Common myeloid progenitor, CD34-positive (primary cell): Measurements from ENCODE around the gene LINGO3.
"Not testable (repeated sequence)": the region's sequence is repeated elsewhere in the genome, so short reads cannot be mapped to it uniquely, and the experiment has no call there.

Experiments
- CTCF ChIA-PET: fragments of 350-600 bp; sonication (Branson Sonifier 250); formaldehyde crosslinking; loops from one replicate; lab custom pipeline; 2021; ENCODE audit warnings: antibody characterized with exemption; lab: Charles Lee
- POLR2A ChIA-PET: fragments of 350-600 bp; sonication (Branson Sonifier 250); formaldehyde crosslinking; loops from one replicate; lab custom pipeline; 2021; ENCODE audit warnings: antibody characterized with exemption; lab: Charles Lee
- DNase-seq, 3 donors: peaks; one replicate each; pipeline versions ENCODE4 v3.0.0 to v3.0.0-alpha.2; 2013
- H3K27ac ChIP-seq, 2 experiments: 1 replicate in 1 of 2; 2 replicates in 1 of 2; pipeline ENCODE4 v1.7.0; 2013; ENCODE audit warnings: inconsistent platforms in 2 of 2, low read length in 2 of 2, mild to moderate bottlenecking in 2 of 2, low read depth in 1 of 2, moderate library complexity in 1 of 2; ENCODE audit not compliant: severe bottlenecking in 2 of 2, insufficient read depth in 1 of 2, poor library complexity in 1 of 2
- H3K27me3 ChIP-seq, 5 experiments: replicated peaks in 2 of 5; 1 replicate in 3 of 5; 2 replicates in 2 of 5; pipeline versions ENCODE4 v1.6.1 to v1.7.0; 2013; ENCODE audit warnings: low read length in 4 of 5, mild to moderate bottlenecking in 2 of 5, moderate library complexity in 2 of 5, inconsistent platforms in 1 of 5; ENCODE audit not compliant: insufficient read depth in 5 of 5, control insufficient read depth in 4 of 5
- H3K36me3 ChIP-seq, 4 experiments: 1 replicate in 2 of 4; 2 replicates in 2 of 4; pipeline versions ENCODE4 v1.6.1 to v1.7.0; 2013; ENCODE audit warnings: low read length in 3 of 4, control low read depth in 1 of 4, mild to moderate bottlenecking in 1 of 4; ENCODE audit not compliant: control insufficient read depth in 4 of 4, insufficient read depth in 4 of 4
- H3K4me1 ChIP-seq, 4 experiments: 1 replicate in 3 of 4; 2 replicates in 1 of 4; pipeline versions ENCODE4 v1.6.1 to v1.7.1; 2013; ENCODE audit warnings: low read length in 3 of 4, mild to moderate bottlenecking in 3 of 4, control low read depth in 1 of 4, inconsistent platforms in 1 of 4, moderate library complexity in 1 of 4; ENCODE audit not compliant: control insufficient read depth in 4 of 4, insufficient read depth in 4 of 4; ENCODE audit errors: control extremely low read depth in 1 of 4
- H3K4me3 ChIP-seq, 7 experiments: 1 replicate in 4 of 7; 2 replicates in 3 of 7; pipeline versions ENCODE4 v1.5.1 to v1.7.0; 2013; ENCODE audit warnings: mild to moderate bottlenecking in 7 of 7, low read length in 6 of 7, moderate library complexity in 6 of 7, inconsistent platforms in 2 of 7, low read depth in 2 of 7, control low read depth in 1 of 7; ENCODE audit not compliant: insufficient read depth in 4 of 7, control insufficient read depth in 1 of 7; ENCODE audit errors: extremely low read depth in 1 of 7
- H3K9me3 ChIP-seq, 5 experiments: 1 replicate in 4 of 5; 2 replicates in 1 of 5; pipeline versions ENCODE4 v1.6.1 to v1.7.1; 2013; ENCODE audit warnings: low read length in 4 of 5, mild to moderate bottlenecking in 2 of 5, inconsistent platforms in 1 of 5, low read depth in 1 of 5, moderate library complexity in 1 of 5; ENCODE audit not compliant: control insufficient read depth in 4 of 5, insufficient read depth in 2 of 5; ENCODE audit errors: control extremely low read depth in 1 of 5
- WGBS: methylation state at CpG from one replicate; pipeline ENCODE4 v1.1.5; 2013; ENCODE audit not compliant: insufficient coverage; 5-methylcytosine and 5-hydroxymethylcytosine counted together

The LINGO3 gene

GRCh38 chr19:2282062-2282861, 25.7 kb downstream of the LINGO3 start, which contains the start of gene PEAK3:
PEAK3 (minus strand) TSS chr19:2282175; CDS start chr19:2280931, 1,244 bp downstream.
- Histone ChIP-seq H3K36me3 (peaks cover 0 to 1% (median 0%) of the 10 kb centered on the region in 4 experiments), H3K4me3 (peak within 1 kb of the TSS in 6 of 7 experiments; percentile 19 to 67 (median 54)), H3K4me1 (peaks cover 0 to 40% (median 28%) of the 10 kb centered on the region in 4 experiments), H3K27me3 (no peaks in the 10 kb centered on the region), H3K27ac (no peak within 1 kb of the TSS), H3K9me3 (no peaks in the 10 kb centered on the region)
- CTCF ChIA-PET, result interaction anchor here (1.0 to 1.5 kb wide), 4 partner anchors 8 to 112 kb away, joined by 3 to 4 read pairs (median 3); no protein-coding TSS in a partner anchor
- WGBS, result 9% methylated on average over 34 of the region's 41 CpGs
- POLR2A ChIA-PET, result interaction anchor here (0.5 to 1.4 kb wide), 6 partner anchors 14 to 145 kb away, joined by 3 to 5 read pairs (median 3); partner anchors contain the start of gene TIMM13
- peak in 2 of 3 donors; percentile 74 to 83 for DNase-seq

- H3K9me3 ChIP-seq, H3K27ac ChIP-seq, DNase-seq, H3K36me3 ChIP-seq, H3K27me3 ChIP-seq: not testable (repeated sequence)
- ChIA-PET POLR2A (interaction anchor here (0.7 to 1.3 kb wide), 3 partner anchors 18 to 146 kb away, joined by 3 to 5 read pairs (median 4); partner anchors contain the start of gene TIMM13), CTCF (interaction anchor here (1.0 kb wide), 2 partner anchors 8 to 113 kb away, joined by 3 read pairs; no protein-coding TSS in a partner anchor)
- 0% methylated on average over 9 of the region's 16 CpGs for WGBS
- Histone ChIP-seq H3K4me3 (peak overlapping the region in 6 of 7 experiments; percentile 19 to 67 (median 54)), H3K4me1 (peaks cover 0 to 34% (median 20%) of the 10 kb centered on the region in 4 experiments)
These were observed 26.5 kb downstream of the LINGO3 start for GRCh38 chr19:2281265-2282061.

GRCh38 chr19:2280633-2281264, 27.2 kb downstream of the LINGO3 start:
- Histone ChIP-seq H3K9me3 (no peaks in the 10 kb centered on the region), H3K36me3 (peaks cover 0 to 9% (median 7%) of the 10 kb centered on the region in 4 experiments), H3K4me3 (no peak overlapping the region), H3K4me1 (peaks cover 0 to 27% (median 18%) of the 10 kb centered on the region in 4 experiments), H3K27me3 (no peaks in the 10 kb centered on the region), H3K27ac (no peak overlapping the region)
- POLR2A ChIA-PET, result interaction anchor here (0.7 kb wide), 1 partner anchor 42 kb away, joined by 3 read pairs; no protein-coding TSS in a partner anchor
- CTCF ChIA-PET, result interaction anchor here (1.2 kb wide), 1 partner anchor 42 kb away, joined by 4 read pairs; no protein-coding TSS in a partner anchor
- WGBS, result 90% methylated on average over 20 of the region's 26 CpGs
- DNase-seq, result no peak

- Histone ChIP-seq H3K4me1 (peaks cover 0 to 41% (median 30%) of the 10 kb centered on the region in 4 experiments), H3K27me3 (no peaks in the 10 kb centered on the region), H3K27ac (no peak overlapping the region), H3K36me3 (peaks cover 0 to 19% (median 12%) of the 10 kb centered on the region in 4 experiments), H3K9me3 (no peaks in the 10 kb centered on the region), H3K4me3 (no peak overlapping the region)
- DNase-seq, result peak in 1 of 3 donors; percentile 33
- ChIA-PET CTCF (interaction anchor here (0.9 to 1.1 kb wide), 2 partner anchors 11 to 41 kb away, joined by 3 read pairs; no protein-coding TSS in a partner anchor), POLR2A (interaction anchor here (0.6 to 2.2 kb wide), 5 partner anchors 10 to 55 kb away, joined by 3 to 6 read pairs (median 4); no protein-coding TSS in a partner anchor)
- WGBS, result 98% methylated on average over 27 of the region's 33 CpGs
These were observed 29.3 kb downstream of the LINGO3 start for GRCh38 chr19:2278459-2279158.

GRCh38 chr19:2277138-2277537, 30.8 kb downstream of the LINGO3 start:
- POLR2A ChIA-PET, result interaction anchor here (1.1 to 1.5 kb wide), 4 partner anchors 11 to 25 kb away, joined by 3 to 4 read pairs (median 4); no protein-coding TSS in a partner anchor
- Histone ChIP-seq H3K4me1 (peaks cover 4 to 44% (median 37%) of the 10 kb centered on the region in 4 experiments), H3K27ac (no peak overlapping the region), H3K4me3 (no peak overlapping the region), H3K27me3 (no peaks in the 10 kb centered on the region), H3K9me3 (no peaks in the 10 kb centered on the region), H3K36me3 (peaks cover 0 to 33% (median 21%) of the 10 kb centered on the region in 4 experiments)
- CTCF ChIA-PET, result interaction anchor here (1.2 to 4.6 kb wide), 5 partner anchors 11 to 116 kb away, joined by 3 to 33 read pairs (median 23); partner anchors contain the start of gene PLEKHJ1
- 96% methylated on average over 5 of the region's 9 CpGs for WGBS
- DNase-seq, result no peak
